ENCODE measurements around the gene USP21.
"Not testable (repeated sequence)": the region's sequence is repeated elsewhere in the genome, so short reads cannot be mapped to it uniquely, and the experiment has no call there.

The USP21 gene

GRCh38 chr1:161159087-161159912 lies at the start of gene USP21:
USP21 (plus strand) TSS chr1:161159500; CDS start chr1:161160641, 1,141 bp downstream.
- DNase-seq: peak; percentile 91

GRCh38 chr1:161111117-161111516 lies 48.2 kb upstream of the USP21 start:
- no peak for DNase-seq

GRCh38 chr1:161111527-161111926 lies 47.8 kb upstream of the USP21 start:
- DNase-seq: no peak

- no peak for DNase-seq
Measured at GRCh38 chr1:161113915-161114314, 45.4 kb upstream of the USP21 start.

- no peak for DNase-seq
Measured at GRCh38 chr1:161114556-161114955, 44.7 kb upstream of the USP21 start.

GRCh38 chr1:161115132-161115711 lies 44.1 kb upstream of the USP21 start:
- DNase-seq: no peak

- DNase-seq: not testable (repeated sequence)
Measured at GRCh38 chr1:161115961-161116360, 43.3 kb upstream of the USP21 start.

GRCh38 chr1:161117759-161118581 lies 41.3 kb upstream of the USP21 start, which contains the start of the genes NIT1 and PFDN2:
NIT1 (plus strand) TSS chr1:161118105; CDS start chr1:161118177, 72 bp downstream.
PFDN2 (minus strand) TSS chr1:161118037; CDS start chr1:161118026, 11 bp downstream.
- DNase-seq: peak; percentile 79

GRCh38 chr1:161119092-161119903 lies 40.0 kb upstream of the USP21 start:
- DNase-seq: no peak

GRCh38 chr1:161121042-161121650 lies 38.2 kb upstream of the USP21 start:
- no peak for DNase-seq

- no peak for DNase-seq
Measured at GRCh38 chr1:161121834-161122233, 37.5 kb upstream of the USP21 start.

GRCh38 chr1:161122967-161123366 lies 36.3 kb upstream of the USP21 start:
- no peak for DNase-seq

GRCh38 chr1:161127649-161128048 lies 31.7 kb upstream of the USP21 start:
- no peak for DNase-seq

- DNase-seq: no peak
Measured at GRCh38 chr1:161128591-161129420, 30.5 kb upstream of the USP21 start.

GRCh38 chr1:161130266-161130665 lies 29.0 kb upstream of the USP21 start:
- no peak for DNase-seq

- DNase-seq: no peak
Measured at GRCh38 chr1:161131523-161132409, 27.5 kb upstream of the USP21 start.

GRCh38 chr1:161132410-161133219 lies 26.7 kb upstream of the USP21 start, which contains the start of gene DEDD:
DEDD (minus strand) TSS chr1:161132667; CDS start chr1:161124462, 8,205 bp downstream.
- DNase-seq: peak; percentile 97

GRCh38 chr1:161133220-161133740 lies 26.0 kb upstream of the USP21 start:
- DNase-seq: peak; percentile 53

GRCh38 chr1:161137881-161138280 lies 21.4 kb upstream of the USP21 start:
- DNase-seq: no peak

All from DMS79 treated with DMSO at 0.1 percent for 48 hours (cell line).